ENCODE results near the gene GCNT4.

The GCNT4 gene

GRCh38 chr5:75051217-75051751, 1.1 kb downstream of the GCNT4 start:
- DNase-seq (ENCODE audit: low read depth in 3 of 3): peak in 1 of 3 experiments; percentile 18

- no peak for DNase-seq (ENCODE audit: low read depth in 3 of 3)
Observed at GRCh38 chr5:75050415-75050814, 1.9 kb downstream of the GCNT4 start.

- DNase-seq (ENCODE audit: low read depth in 3 of 3): peak in 2 of 3 experiments; percentile 48 to 52
Observed at GRCh38 chr5:75049456-75050351, 2.7 kb downstream of the GCNT4 start.

GRCh38 chr5:75048457-75048953, 3.9 kb downstream of the GCNT4 start:
- no peak for DNase-seq (ENCODE audit: low read depth in 3 of 3)

GRCh38 chr5:75047356-75047755, 5.0 kb downstream of the GCNT4 start:
- no peak for DNase-seq (ENCODE audit: low read depth in 3 of 3)

GRCh38 chr5:75046366-75047142, 5.8 kb downstream of the GCNT4 start:
- DNase-seq (ENCODE audit: low read depth in 3 of 3): no peak

GRCh38 chr5:75045071-75045470, 7.3 kb downstream of the GCNT4 start:
- DNase-seq (ENCODE audit: low read depth in 3 of 3): no peak

GRCh38 chr5:75044406-75044805, 8.0 kb downstream of the GCNT4 start:
- DNase-seq (ENCODE audit: low read depth in 3 of 3): no peak

GRCh38 chr5:75043633-75044264, 8.6 kb downstream of the GCNT4 start:
- no peak for DNase-seq (ENCODE audit: low read depth in 3 of 3)

GRCh38 chr5:75042522-75042921, 9.8 kb downstream of the GCNT4 start:
- no peak for DNase-seq (ENCODE audit: low read depth in 3 of 3)

GRCh38 chr5:75040973-75041372, 11.4 kb downstream of the GCNT4 start:
- DNase-seq (ENCODE audit: low read depth in 3 of 3): no peak

GRCh38 chr5:75037106-75037505, 15.3 kb downstream of the GCNT4 start:
- DNase-seq (ENCODE audit: low read depth in 3 of 3): peak in 1 of 3 experiments; percentile 34

- no peak for DNase-seq (ENCODE audit: low read depth in 3 of 3)
Observed at GRCh38 chr5:75034137-75034739, 18.1 kb downstream of the GCNT4 start.

GRCh38 chr5:75031366-75031765, 21.0 kb downstream of the GCNT4 start:
- DNase-seq (ENCODE audit: low read depth in 3 of 3): no peak

- DNase-seq (ENCODE audit: low read depth in 3 of 3): no peak
Observed at GRCh38 chr5:75028090-75028489, 24.3 kb downstream of the GCNT4 start.

- DNase-seq (ENCODE audit: low read depth in 3 of 3): no peak
Observed at GRCh38 chr5:75023368-75024159, 28.8 kb downstream of the GCNT4 start.

- no peak for DNase-seq (ENCODE audit: low read depth in 3 of 3)
Observed at GRCh38 chr5:75021800-75022199, 30.6 kb downstream of the GCNT4 start.

GRCh38 chr5:75021219-75021618, 31.1 kb downstream of the GCNT4 start:
- no peak for DNase-seq (ENCODE audit: low read depth in 3 of 3)

- no peak for DNase-seq (ENCODE audit: low read depth in 3 of 3)
Observed at GRCh38 chr5:75020016-75020656, 32.2 kb downstream of the GCNT4 start.
